Caki2 (cell line): Measurements from ENCODE around the gene UBXN6. TPM values are rescaled to one million over a fixed set of nuclear protein-coding genes. Genes with fewer than 3 reads are reported as not detected.
A peak's percentile ranks its signal among the peaks of the same experiment; 100 is the strongest.

ENCODE experiments used
- DNase-seq: peaks from one replicate; pipeline ENCODE4 v3.0.0-alpha.2; 2015; ENCODE audit warnings: low read depth
- in situ Hi-C: cut with HindIII; loops from 2 replicates; pipeline ENCODE4 v1.10.0; 2016; ENCODE audit warnings: low sequenced_read_pairs, low pct_unique_long_range_greater_than_20kb, mixed read lengths
- total RNA-seq: library from RNA; depleted of rRNA; stranded (reverse); fragments of >200 nt; shearing (Covaris generic); gene quantifications from 2 replicates; pipeline ENCODE4 v1.2.3, GENCODE V29; 2014; ENCODE audit warnings: low replicate concordance

Gene UBXN6
- total RNA-seq, 1 experiment from 2014 or later = 185 TPM

- no peak for DNase-seq
- in situ Hi-C loops = no loop called here
These were observed 29.1 kb downstream of the UBXN6 start for GRCh38 chr19:4428326-4428975.

DNA sequence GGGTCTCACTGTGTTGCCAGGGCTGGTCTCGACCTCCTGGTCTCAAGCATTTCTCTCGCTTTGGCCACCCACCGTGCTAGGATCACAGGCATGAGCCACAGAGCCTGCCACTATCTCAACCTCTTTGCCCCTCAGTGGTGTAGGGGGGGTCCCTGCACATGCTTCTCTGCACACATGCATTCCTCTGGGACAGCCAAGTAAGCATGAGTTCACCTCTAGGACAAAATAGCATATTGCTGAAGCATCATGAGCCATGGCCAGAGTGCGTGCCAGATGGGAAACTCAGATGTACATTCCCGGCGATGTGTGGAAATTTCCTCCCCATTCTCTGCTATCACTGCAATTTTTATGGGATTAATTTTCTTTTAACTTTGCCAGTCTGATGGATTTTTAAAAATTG is 32.1 kb downstream of the UBXN6 start:
- in situ Hi-C loops = no loop called here

GRCh38 chr19:4423416-4424126 is 34.0 kb downstream of the UBXN6 start:
- no peak for DNase-seq

More for the DNA sequence above, 32.1 kb downstream of the UBXN6 start:
- no peak for DNase-seq

GRCh38 chr19:4416268-4416667 is 41.3 kb downstream of the UBXN6 start:
- no peak for DNase-seq
- in situ Hi-C loops = no loop called here

More at GRCh38 chr19:4423416-4424126, 34.0 kb downstream of the UBXN6 start:
- in situ Hi-C loops = no loop called here

DNA sequence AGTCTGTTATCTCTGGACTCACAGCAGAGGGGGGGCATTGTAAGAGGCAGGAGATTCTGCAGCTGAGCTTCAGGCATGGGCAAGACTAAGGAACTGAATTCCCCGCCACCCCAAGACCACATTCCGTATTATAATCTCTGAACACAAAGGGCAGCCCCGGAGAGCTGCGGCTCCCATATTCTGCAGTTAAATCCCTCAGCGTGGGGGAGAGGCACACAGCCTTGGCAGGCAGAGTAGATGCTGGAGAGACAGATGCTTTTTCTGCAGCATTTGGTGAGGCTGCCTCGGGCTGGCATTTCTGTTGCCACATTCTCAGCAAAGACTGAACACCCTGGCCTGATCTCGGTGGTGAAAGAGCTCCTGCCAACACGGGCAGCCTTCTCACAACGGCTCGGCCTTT is 42.2 kb downstream of the UBXN6 start:
- DNase-seq = no peak
- in situ Hi-C loops = no loop called here

GRCh38 chr19:4414800-4415321 is 42.7 kb downstream of the UBXN6 start:
- in situ Hi-C loops = no loop called here

DNA sequence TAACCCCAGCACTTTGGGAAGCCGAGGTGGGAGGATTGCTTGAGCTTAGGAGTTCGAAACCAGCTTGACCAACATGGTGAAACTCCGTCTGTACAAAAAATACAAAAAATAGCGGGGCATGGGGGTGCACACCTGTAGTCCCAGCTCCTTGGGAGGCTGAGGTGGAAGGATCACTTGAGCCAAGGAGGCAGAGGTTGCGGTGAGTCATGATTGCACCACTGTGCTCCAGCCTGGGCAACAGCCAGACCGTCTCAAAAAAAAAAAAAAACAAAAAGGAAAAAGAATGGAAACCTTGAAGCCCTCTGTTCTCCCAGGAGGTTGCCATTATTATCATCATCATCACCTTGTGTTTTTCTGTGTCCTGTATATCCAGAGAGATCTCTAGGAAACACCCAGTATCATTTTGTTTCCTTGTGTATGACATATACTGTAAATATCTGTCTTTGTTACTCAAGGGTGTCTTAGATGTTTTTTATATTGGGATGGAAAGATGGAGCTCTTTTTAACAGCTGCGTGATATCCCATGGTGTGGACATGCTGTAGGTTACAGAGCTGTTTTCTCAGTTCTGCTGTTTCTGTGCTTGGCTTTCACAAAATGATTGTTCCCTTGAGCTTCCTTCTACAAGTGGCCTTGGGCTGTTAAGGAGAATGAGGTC is 43.3 kb downstream of the UBXN6 start:
- in situ Hi-C loops = no loop called here
- no peak for DNase-seq

More at GRCh38 chr19:4414800-4415321, 42.7 kb downstream of the UBXN6 start:
- no peak for DNase-seq

DNA sequence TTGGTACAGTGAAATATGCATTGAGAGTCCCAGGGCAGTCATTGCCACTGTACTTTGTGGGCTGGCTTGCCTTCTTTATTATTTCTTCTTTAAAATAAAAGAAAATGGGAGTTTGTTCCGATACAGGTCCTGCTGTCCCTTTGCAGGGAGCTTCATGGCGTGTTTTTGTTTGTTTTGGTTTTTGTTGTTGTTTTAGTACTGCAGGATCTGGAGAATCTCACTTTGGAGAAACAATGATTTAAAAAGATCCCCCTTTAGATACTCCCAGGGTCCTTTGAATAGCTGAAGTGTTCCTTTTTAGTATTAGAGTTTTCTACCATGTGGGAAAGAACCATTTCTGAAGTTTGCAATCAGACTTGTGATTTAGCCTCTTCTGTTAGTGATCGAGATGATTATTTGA is 44.0 kb downstream of the UBXN6 start:
- DNase-seq = no peak
- in situ Hi-C loops = no loop called here

DNA sequence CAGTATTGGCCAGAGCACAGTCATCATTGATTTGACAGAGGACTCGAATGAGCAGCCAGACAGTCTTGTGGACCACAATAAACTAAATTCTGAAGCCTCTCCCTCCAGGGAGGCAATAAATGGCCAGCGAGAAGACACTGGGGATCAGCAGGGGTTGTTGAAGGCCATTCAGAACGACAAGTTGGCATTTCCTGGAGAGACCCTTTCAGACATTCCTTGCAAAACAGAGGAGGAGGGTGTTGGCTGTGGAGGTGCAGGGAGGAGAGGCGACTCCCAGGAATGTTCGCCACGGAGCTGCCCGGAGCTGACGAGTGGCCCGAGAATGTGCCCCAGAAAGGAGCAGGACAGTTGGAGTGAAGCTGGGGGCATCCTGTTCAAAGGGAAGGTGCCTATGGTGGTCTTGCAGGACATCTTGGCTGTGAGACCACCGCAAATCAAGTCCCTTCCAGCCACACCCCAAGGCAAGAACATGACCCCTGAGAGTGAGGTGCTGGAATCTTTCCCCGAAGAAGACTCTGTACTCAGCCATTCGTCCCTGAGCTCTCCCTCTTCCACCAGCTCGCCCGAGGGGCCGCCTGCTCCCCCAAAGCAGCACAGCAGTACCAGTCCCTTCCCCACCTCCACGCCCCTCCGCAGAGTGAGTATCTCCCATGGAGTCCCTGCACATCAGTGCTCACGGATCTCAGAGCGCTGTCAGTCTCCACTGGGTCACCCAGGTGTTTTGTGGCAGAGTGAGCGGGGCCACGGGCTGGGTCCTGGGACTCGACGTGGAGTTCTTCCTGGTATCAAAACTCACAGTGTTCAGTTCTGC is 48.3 kb downstream of the UBXN6 start:
- in situ Hi-C loops = no loop called here
- DNase-seq = no peak

DNA sequence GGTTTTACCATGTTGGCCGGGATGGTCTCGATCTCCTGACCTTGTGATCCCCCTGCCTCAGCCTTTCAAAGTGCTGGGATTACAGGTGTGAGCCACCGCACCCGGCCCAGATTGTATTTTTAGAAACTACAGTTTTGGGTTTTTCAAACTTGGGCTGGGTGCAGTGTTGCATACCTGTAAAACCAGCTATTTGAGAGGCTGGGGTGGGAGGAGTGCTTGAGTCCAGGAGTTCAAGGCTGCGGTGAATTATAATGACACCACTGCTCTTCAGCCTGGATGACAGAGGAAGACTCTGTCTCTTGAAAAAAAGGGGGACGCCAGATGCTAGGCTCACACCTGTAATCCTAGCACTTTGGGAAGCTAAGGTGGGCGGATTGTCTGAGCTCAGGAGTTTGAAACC is 51.0 kb downstream of the UBXN6 start:
- in situ Hi-C loops = no loop called here
- DNase-seq = no peak

DNA sequence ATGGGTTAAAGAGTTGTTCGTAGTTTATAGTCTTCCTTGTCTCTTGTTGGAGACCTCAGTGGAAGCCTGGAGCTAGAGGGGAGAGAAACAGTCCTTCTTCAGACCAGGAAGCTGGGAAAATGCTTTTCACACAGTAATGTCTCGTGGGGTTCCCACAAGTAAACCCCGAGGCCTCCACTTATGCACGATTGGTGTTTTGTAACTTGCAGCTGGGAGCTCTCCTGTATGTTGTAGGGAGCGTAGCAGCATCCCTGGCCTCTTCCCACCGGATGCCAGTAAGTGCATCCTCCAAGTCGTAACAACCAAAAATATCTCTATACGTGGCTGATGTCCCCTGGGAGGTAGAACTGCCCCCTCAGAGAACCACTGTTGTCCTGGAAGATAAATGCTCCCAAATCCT is 51.6 kb downstream of the UBXN6 start:
- no peak for DNase-seq
- in situ Hi-C loops = no loop called here

GRCh38 chr19:4403005-4403761 is 54.4 kb downstream of the UBXN6 start:
- in situ Hi-C loops = no loop called here
- DNase-seq = no peak

DNA sequence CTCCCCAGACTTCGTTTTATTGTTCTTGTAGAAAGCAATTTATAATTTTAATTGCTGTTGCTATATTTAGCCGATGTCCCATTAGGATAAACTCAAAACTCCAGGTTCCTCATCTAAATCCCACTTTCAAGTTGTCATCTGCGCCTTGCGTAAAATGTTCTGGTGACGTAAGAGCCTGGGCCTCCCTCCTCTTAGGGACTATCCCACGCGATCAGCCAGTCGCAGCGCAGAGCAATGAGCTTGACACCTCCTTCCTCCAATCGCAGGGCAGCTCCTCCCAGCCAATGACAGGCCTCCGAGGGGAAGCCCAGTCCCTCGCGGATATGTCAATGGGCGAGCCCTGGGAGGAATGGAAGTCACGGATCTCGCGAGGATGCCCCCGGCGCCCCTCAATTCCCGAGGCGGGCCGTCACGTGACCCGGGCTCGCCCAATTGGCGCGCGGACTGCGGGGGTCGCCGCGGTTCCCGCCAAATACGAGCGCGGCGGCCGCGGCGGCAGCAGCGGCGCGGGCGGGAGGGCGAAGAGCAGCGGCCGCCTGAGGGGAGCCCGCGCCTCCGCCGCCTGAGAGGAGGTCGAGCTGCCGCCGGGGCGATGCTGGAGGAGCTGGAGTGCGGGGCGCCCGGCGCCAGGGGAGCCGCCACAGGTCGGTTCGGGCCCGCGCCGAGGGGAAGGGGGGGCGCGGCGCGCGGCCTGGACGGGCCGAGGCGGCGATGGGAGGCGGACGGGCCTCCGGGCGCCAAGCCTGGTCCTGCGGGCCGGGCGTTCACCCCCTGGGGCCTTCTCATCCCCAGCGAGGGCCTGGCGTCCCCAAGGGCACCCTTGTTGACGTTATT is 55.2 kb downstream of the UBXN6 start, which contains the start of gene CHAF1A:
TSS of gene CHAF1A (plus strand) at position 470 of the 834 bp plus-strand sequence. CDS start at position 593, 123 bp downstream.
- DNase-seq = peak; percentile 100
- in situ Hi-C loops = no loop called here

GRCh38 chr19:4401769-4402170 is 55.8 kb downstream of the UBXN6 start:
- DNase-seq = no peak
- in situ Hi-C loops = no loop called here

DNA sequence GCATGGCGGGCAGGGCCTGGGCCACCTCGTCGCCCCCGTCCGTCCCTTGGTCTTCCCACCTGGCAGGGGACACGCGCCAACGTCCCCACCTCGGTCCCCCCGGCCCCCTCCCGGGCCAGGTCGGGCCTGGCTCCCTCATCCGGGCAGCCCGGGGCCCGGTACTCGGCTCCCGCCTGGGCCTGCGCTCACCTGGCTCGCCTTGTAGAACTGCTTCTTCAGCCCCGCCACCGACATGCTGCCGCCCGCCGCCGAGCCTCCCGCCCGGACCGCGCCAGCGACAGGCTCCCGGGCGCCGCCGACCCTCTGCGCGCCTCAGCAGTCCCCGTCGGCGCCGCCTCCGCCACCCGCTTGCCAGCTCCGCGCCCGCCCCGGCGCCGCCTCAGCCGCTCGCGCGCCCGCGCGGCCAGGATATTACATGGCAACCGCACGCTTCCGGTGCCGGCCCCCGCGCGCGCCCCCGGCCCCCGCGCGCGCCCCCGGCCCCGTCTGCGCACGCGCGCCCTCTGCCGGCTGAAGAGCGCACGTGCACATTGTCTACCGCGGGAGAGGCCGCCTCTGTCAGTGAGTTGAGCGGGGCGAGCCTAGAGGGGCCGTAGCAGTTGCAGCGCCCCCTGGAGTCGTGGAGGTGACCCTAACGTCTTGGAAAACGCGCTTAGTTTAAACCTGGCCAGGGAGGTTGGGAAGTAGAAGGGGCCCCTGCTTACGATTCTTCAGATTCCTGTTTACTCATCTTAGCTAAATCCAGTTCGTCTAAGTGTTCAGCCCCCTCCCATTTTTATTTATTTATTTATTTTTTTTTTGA is 57.3 kb downstream of the UBXN6 start, which contains the start of gene SH3GL1:
TSS of gene SH3GL1 (minus strand) at position 413 of the 802 bp plus-strand sequence. CDS start at position 234, 179 bp downstream.
- in situ Hi-C loops = no loop called here
- peak; percentile 73 for DNase-seq

DNA sequence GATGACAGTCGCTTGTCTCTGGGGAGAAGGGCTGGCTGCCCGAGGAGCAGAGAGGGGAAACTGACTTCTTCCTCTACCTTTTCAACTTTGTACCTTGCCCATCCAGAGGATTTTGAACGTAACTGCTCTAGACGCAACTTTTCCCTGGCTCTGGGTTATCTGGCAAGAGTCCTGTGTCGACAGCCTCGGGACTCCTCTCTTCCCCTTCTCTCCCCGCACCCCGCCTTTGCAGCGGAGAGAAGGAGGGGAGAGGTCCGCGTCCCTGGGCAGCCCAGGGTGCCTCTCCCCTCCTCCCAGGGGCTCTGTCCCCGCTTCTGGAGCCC is 57.8 kb downstream of the UBXN6 start:
- in situ Hi-C loops = no loop called here
- DNase-seq = peak; percentile 40
